Ishikawa (cell line): Measurements from ENCODE around the gene GAB2.

Experiments used
- CEBPB ChIP-seq: IDR thresholded peaks from 2 replicates; pipeline ENCODE4 v1.6.1; 2012
- TAF1 ChIP-seq: IDR thresholded peaks from 2 replicates; pipeline ENCODE4 v1.6.1; 2012; ENCODE audit warnings: low read depth, mild to moderate bottlenecking
- YY1 ChIP-seq: IDR thresholded peaks from 2 replicates; pipeline ENCODE4 v1.6.1; 2012; ENCODE audit warnings: low read depth

DNA sequence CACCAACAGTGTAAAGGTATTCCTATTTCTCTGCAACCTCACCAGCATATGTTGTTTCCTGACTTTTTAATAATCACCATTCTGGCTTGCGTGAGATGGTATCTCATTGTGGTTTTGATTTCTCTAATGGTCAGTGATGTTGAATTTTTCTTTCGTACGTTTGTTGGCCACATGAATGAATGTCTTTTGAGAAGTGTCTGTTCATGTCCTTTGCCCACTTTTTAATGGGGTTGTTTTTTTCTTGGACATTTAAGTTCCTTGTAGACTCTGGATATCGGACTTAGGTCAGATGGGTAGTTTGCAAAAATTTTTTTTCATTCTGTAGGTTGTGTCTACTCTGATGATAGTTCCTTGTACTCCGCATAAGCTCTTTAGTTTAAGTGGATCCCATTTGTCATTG, 206.1 kb downstream of the GAB2 start:
- TF ChIP-seq CEBPB = no peak
- no peak for TF ChIP-seq YY1
- TF ChIP-seq TAF1 = no peak
